ENCODE results near the gene ELFN1. TPM values are rescaled to one million over a fixed set of nuclear protein-coding genes. Genes with fewer than 3 reads are reported as not detected.

Gene ELFN1
- total RNA-seq, 1 experiment from 2014 or later: 1.3 TPM

DNA sequence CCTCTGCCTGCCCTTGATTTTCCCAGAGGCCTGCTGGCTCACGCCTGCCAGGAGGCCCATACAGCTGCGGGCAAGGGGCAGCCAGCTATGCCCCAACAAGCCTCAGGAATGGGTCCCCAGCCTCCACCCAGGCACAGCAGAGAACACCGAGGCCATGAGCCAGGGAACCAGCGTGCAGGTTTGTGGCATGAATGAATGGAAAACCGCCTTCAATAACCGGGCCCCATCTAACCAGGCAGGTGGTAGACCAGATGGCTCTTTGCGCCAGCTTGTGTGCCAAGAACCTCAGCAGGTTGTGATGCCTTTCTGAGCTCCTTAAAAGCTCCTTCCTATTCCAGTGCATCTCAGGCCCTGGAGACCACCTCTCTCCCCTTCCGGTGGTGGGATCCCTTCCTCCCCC lies 50.2 kb downstream of the ELFN1 start:
- no peak for DNase-seq (ENCODE audit: extremely low read depth, low read depth)

DNA sequence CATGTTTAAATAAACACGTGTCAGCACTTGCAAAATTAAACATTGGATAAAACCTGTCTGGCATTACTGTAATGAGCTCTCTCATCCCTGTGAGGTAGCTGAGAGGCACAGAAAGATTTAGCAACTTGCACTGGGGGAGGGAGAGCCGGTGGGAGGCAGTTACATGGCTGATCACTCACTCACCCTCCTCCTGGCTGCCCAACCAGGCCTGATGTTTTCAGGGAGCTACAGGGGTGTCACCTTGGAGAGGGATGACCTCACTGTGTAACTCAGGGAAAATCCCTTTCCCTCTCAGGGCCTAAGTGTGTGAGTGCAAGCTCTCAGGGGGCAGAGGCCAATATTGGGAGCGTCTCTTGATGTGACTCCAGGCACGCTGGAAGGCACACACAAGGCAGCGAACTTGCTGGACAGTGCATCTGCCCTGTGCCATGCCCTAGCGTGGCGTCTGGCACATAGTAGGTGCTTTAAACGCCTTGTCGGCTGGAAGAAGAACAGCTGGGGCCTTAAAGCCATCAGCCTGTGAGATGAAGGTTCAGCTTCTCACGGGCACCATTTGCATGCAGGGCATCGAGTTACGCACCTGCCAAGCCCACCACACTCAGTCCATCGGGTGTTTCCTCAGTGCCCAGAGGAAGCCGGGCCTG lies 51.1 kb downstream of the ELFN1 start:
- no peak for DNase-seq (ENCODE audit: extremely low read depth, low read depth)

DNA sequence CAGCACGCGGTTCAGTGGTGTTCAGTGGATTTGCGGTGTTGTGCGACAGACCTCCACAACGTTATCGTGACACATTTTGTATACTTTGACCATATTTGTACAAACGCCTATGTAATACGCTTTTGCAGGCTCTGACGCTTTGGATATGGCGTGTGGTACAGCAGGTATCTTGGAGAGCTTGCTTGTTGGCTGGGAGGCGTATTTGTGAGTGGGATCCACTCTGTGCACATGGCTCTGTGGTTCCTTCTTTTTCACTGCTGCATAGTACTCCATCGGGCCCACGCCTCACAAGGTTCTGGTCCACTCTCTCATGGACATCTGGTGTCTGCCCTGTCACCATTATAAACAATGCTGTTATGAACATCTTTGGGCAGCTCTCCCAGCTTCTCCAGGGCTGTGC lies 53.2 kb downstream of the ELFN1 start:
- no peak for DNase-seq (ENCODE audit: extremely low read depth, low read depth)

DNA sequence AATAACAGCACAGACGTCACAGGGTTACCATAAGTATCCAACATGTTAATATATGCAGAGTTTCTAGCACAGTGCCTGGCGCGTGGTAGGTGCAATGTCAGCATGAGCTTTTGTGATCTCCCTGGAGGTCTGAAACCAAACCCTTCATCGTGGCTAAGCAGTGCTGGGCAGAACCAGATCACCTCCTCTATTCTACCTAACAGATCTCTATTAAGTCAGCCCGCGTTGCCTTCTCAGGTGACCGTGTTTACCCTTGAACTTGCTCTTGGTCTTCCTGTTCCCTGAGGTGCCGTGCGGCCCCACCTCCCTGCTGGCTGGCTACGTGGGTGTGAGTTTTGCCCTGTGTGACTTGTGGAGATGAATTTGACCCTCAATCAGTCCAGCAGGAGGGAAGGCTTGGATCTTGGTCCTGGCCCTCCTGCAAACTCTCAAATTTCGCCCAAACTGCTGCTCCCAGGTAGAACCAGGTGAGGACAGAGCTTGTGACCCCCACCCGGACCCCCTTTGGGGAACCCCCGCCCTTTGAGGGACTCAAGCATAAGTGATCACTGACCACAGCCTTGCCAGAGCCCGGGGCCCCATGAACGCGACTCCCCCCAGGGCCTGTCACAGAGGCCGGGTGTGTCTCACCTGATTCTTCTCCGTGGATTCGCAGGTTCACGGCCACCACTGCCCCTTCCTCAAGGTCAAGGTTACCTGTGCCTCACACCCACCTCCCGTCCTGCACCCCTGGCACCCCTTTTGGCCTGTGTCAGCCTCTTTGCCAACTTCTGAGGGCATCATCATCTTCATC lies 54.2 kb downstream of the ELFN1 start:
- DNase-seq (ENCODE audit: extremely low read depth, low read depth): no peak

DNA sequence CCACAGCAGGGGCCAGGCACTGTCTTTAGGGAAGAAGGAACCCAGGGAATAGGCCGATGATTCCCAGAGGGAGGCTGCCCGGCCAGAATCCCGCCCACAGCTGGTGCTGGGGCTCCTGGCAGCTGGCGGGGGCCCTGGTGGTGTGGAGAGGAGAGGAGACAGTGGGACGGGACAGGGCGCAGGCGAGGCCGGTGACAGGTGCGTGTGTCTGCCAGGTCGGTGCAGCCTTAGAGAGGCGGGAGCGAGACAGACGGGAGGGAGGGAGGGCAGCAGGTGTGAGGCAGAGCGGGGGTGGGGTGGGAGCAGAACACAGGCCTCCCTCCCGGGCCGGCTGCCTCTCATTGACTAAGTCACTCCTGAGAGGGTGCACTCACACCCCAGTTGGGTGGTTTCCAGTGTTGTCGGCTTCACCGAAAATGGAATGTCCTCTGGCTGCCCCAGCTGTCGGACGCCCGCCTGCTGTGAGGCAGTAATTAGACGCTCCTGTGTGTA lies 55.2 kb downstream of the ELFN1 start:
- no peak for DNase-seq (ENCODE audit: extremely low read depth, low read depth)

DNA sequence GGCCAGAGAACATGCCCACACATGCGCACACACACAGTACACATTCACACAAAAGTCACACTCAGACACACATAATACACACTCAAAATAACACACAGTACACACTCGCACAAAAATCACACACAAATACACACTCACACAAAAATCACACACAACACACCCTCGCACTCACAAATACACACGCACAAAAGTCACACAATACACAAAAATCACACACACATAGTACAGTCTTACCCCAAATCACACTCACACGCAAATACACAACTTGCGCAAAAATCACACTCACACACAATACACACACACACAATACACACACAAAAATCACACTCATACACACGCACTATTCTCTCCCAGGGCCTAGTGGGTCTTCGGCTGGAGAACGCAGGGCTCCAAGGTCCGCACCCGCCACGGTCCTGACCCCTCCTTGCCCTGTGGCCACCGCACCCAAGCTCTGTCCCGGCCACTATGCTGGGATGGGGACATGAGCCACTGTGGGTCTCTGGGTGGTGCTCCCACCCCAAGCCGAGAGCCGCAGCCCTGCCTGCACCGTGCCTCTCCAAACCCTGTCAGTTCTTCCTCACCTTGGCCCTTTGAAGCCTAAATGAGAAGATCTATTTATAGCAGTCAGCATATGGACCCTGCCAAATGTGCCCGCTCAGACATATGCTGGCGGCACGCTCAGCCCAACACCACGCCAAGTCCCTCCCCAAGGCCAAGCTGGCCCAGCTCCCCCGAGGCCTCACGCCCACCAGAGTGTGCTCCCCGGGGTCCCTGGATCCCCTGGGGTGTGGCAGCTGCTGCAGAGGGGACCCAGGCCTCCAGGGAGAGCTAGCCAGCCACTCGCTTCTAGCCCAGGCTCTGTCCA lies 55.9 kb downstream of the ELFN1 start:
- no peak for DNase-seq (ENCODE audit: extremely low read depth, low read depth)

DNA sequence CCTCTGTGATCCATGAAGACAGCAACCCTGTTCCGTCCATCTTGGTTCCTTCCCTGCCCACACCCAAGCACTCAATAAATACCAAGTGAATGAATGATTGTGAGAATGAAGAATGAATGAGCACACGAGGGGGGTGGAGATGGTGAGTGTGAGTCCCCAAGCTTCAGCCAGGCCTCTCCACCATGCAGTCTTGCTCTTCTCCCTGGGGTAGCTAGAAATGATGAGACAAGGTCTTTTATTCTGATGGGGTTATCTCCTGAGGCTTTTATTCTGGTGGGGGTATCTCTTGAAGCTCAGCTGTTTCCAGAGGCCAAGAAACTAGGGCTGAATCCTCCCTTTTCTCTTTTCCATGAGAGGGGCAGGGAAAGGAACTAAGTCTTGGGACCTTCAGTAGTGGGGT lies 57.0 kb downstream of the ELFN1 start:
- no peak for DNase-seq (ENCODE audit: extremely low read depth, low read depth)

DNA sequence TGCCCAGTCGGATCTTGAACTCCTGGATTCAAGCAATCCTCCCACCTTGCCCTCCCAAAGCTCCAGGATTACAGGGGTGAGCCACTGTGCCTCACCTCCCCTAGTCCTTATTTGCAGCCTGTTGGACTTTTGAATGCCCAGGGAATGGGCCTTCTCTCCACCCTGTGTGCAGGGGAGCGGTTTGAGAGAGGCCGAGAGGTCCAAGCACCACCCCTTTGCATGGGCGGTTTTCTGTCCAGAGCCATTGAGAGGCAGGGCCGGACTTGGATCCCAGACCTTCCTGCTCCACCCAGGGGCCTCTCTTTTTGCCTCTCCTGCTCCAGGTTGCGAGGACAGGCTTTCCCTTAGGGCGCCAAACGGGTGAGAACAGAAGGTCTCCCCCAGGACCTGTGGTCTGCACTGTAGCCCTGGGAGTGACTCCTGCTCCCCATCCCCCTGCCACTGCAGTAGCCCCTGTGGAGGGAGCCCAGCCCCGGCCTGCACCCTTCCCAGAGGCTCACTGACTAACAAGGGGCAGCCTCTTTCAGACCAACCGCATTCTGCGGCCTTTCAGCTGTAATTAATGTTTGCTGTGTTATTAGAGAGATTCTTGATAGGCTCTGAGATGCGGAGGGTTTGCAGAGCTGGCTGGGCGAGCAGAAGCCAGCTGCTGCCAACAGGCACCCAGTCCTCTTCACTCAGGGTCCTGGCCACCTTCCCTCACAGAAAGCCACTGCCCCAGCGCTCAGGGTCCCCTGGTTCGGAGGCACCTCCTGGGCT lies 57.9 kb downstream of the ELFN1 start:
- no peak for DNase-seq (ENCODE audit: extremely low read depth, low read depth)

DNA sequence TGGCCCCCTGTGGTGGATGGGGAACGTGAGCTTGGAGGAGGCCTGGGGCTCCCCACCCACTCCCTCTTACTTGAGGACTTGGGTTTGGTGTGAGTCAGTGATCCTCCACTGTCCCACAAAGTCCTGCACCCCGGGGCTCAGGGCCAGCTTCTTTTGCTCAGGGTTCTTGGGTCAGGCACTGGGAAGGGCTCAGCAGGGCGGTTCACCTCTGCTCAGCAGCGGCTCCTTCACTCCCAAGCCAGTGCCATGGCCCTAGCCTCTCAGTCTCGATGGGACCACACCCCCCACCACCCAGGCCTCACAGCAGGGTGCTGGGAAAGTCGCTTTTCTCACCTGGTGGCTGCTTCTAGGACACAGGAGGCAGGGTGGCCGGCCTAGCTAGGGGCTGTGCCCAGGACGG lies 59.1 kb downstream of the ELFN1 start:
- DNase-seq (ENCODE audit: extremely low read depth, low read depth): no peak

DNA sequence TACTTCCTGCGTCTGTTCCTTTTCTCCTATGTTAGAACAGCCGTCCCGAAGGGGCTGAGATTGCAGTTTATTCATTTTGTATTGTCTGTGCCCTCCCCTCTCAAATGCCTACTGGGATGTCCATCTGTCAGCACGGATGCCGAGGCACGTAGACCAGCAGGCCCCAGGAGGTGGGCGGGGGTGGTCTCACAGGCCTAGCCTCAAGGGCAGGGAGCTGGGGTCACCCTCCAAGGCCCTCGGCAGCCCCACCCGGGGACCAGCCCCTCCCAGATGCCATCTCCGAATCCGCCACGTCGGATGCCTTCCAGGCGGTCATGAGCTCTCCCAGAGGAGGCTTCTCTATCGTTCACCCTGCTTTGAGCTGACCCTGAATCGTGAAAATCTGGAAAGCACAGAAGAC lies 59.7 kb downstream of the ELFN1 start:
- DNase-seq (ENCODE audit: extremely low read depth, low read depth): no peak

DNA sequence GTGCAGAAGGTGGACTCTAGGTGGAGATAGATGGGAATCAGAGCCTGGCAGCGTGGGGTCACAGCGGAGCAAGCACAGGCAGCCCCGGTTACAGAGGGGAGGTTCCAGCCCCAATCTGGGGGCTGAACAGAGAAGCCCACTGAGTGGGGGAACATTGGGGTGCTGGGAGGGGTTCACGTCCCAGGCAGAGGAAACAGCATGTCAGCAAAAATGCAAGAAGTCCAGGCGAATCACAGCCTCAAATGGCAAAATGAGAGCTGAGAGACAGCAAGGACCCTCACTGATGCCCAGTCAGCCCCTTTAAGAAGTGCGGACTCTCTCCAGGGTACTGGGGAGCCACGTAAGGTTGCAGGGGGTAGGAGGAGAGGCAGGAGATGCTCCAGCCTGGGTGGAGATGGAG lies 62.0 kb downstream of the ELFN1 start:
- no peak for DNase-seq (ENCODE audit: extremely low read depth, low read depth)

DNA sequence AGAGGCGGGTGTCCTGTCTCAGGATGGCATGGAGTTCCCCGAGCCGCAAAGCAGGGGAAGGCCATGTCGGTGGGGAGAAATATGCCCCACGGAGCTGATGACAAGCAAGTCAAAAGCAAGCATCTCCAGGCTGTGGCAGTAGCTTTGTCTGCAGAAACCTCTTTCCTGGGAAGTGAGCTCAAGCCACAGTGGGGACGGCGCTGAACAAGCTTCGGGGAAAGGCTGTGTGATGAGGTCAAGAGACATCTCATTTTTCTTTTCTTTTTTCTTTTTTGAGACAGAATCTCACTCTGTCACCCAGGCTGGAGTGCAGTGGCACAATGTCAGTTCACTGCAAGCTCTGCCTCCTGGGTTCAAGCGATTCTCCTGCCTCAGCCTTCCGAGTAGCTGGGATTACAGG lies 62.6 kb downstream of the ELFN1 start:
- DNase-seq (ENCODE audit: extremely low read depth, low read depth): no peak

DNA sequence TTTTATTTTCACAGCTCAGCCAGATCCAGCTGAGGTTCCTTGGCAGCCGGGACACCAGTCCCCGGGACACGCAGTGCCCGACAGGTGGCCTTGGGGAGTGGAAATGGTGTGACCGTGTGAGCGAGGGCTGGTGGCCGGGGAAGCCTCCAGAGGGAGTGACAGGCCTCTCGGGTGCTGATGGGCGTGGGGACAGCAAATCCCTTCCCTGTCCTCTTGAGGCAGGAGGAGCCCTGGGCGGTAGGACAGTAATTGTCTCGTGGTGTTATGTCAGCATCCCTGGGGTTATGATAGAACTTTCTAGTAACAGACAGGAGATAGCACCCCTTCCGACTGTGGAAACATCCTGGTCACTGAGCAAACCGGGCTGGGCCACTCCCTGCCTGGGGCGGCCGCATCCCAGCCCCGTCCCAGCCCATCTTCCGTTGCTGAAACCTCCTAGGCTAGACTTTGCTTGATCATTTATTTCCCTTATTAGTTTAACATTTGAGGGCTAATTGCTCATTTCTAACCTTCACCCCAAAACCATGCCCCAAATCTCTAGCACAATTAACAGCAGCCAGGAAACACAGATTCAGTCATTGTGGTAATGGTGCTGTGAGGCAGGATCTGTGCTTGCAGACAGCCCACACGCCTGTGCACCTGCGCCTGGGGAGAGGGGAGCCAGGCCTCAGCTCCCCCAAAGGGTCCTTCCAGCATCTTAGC lies 63.3 kb downstream of the ELFN1 start:
- no peak for DNase-seq (ENCODE audit: extremely low read depth, low read depth)

DNA sequence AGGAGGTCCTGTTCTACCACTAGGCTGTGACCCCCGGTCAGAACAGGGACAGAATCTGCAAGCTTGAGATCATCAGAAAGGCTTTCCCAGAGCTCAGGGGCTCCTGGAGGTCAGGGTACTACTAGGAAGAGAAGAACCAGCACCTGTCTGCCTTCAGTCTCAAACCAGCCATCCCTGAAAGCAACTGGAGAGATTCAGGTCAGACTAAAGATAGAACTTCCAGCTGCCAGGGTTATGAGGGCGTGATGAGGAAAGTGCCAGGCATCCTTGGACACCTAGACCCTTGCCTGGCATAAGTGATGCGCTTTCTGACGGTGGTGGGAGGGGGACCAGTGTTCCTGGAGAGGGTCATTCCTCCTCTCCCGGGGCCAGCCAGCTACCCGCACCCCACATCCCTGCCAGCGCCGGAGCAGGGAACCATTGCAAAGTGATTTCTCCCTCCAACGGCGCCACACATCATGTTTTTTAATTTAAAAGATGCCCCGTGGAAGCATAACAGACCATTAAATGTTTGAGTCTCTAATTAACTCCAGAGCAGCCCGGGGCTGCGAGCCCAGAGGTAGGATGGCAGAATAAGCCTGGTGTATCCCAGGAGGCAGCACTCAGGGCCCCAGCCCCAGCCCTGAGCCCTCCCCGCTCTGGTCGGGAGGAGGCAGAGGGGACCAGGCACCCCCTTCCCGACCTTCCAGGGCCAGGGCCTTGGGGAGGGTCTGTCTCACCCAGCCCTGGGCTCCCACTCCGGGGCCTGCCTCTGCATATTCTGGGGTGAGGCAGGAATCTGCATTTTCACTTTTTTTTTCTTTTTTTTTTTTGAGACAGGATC lies 64.0 kb downstream of the ELFN1 start:
- no peak for DNase-seq (ENCODE audit: extremely low read depth, low read depth)

DNA sequence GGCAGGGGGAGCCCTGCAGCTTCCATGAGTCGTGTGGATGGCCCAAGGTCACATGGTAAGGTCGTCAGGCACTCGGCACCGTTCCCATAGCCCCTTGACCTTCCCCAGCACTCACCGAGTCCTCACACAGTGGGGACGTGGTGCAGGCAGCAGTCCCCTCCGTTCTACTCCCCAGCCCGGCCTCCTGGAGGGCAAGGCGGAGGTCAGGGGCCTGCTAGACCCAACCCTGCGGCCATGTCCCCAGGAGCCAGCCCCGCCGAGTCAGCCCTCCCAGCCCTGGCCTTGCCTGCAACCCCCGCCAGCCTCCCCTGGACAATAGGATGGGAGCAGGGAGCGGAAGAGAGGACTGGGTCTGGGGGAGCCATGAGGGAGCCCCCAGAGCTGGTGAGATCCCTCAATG lies 65.2 kb downstream of the ELFN1 start:
- DNase-seq (ENCODE audit: extremely low read depth, low read depth): no peak

DNA sequence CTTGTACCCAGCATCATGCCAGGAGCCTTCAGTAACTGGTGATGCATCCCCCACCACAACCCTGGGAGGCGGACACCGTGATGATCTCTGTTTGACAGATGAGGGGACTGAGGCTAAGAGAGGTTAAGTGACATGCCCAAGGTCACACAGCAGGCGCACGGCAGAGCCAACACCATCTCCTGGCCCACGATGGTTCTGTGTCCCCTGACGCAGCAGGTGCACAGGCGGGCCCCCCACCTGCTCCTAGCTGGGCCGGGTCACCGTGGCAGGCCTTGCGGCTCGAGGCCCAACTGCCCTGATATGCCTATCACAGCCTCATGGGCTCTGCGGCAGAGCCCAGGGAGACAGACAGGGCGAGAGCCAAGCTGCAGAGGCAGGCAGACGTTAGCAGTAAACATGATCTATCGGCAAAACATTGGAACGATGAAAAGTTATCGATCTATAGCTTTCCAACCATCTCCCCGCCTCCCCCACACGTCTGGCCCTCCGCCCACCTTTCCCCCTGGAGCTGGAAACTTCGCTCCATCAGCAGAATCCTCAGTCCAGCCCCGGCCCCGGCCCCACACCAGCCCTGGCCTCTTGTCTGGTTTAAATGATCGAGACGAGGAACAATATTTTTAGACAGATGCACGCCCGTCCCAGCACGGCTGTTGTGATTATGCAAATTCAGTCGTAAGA lies 65.9 kb downstream of the ELFN1 start:
- DNase-seq (ENCODE audit: extremely low read depth, low read depth): no peak

DNA sequence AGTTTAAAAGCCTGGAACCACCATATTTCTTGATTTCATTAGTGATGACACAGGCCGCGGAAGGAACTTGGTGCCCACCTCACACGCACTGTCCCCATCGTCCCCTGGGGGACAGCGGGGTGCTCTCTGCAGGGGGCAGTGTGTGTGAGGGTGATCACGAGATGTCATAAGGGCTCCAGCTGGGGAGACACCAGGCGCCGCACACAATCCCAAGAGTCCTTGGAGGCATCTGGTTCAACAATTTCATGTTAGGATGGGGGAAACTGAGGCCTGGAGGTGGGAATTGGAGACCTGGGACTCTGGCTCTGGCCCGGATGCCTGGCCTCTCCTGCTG lies 66.4 kb downstream of the ELFN1 start:
- DNase-seq (ENCODE audit: extremely low read depth, low read depth): no peak

DNA sequence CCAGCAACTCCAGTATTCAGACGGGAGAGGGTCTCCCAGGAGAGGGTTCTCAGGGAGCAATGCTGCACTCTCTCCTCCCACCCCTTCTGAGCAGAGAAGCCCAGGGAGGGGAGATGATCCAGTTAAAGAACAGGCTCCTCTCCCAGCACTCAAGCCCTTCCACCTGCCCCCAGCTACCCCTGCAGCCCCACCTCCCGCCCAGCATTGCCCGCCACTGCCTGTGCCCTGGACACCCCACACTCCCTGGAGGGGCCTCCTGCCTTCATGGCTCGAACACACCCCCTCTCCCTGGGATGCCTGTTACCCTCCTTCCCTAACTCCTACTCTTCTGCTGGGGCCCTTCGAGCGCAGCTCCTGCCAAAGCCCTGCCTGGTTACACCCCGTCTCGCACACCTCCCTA lies 66.8 kb downstream of the ELFN1 start:
- DNase-seq (ENCODE audit: extremely low read depth, low read depth): no peak

DNA sequence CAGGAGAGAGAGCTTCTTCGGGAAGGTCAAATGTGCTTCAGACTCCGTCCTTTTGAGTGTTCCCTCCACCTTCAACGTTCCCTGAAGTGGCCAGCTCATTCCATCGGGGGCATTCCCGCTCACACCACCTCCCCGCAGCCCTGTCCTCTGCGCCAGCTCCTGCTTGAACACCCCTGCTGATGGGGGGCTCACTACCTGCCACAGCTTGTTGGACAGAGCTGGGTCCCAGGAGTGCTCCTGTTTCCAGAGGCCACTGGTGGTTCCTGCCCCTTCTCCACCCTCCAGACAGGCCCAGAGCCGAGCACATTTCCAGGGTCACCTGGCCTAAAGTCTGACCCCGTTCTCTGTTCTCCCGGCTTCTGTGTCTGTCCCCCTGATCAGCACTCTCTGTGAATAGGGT lies 67.4 kb downstream of the ELFN1 start:
- no peak for DNase-seq (ENCODE audit: extremely low read depth, low read depth)

All from NCI-H460 (cell line).